A549 (cell line): ENCODE measurements around the gene FRMD8. TPM values are rescaled to one million over a fixed set of nuclear protein-coding genes. Genes with fewer than 3 reads are reported as not detected.

Experiments used
- ATAC-seq, 2 experiments: fragments of 200-7000 bp in 1 of 2; fragments of >200 bp in 1 of 2; cut with Nextera tagmentation in 1 of 2; cut with Tn5 transposase in 1 of 2; 3 replicates each; pipeline versions ENCODE4 v1.8.0 to v1.9.1; 2018 to 2020; ENCODE audit warnings: mild to moderate bottlenecking in 1 of 2, moderate library complexity in 1 of 2
- CTCF ChIA-PET: fragments of 300-600 bp; sonication (Branson Sonifier 250); formaldehyde crosslinking; extraction: SDS; loops from one replicate; lab custom pipeline; 2021; ENCODE audit warnings: antibody characterized with exemption, inconsistent platforms; lab: Yijun Ruan, JAX
- POLR2A ChIA-PET: fragments of 350-600 bp; formaldehyde crosslinking; extraction: SDS; loops from one replicate; lab custom pipeline; 2021; ENCODE audit warnings: antibody characterized with exemption, inconsistent platforms; lab: Yijun Ruan, JAX
- DNase-seq, 2 experiments: peaks; one replicate each; pipeline versions ENCODE4 v3.0.0 to v3.0.0-alpha.2; 2011 to 2016; ENCODE audit warnings: low read depth in 1 of 2, low spot score in 1 of 2
- FAIRE-seq: peaks from 2 replicates; lab custom pipeline; 2011; peaks lifted over from hg19 to GRCh38; lab: Jason Lieb, UNC
- H3K27ac ChIP-seq, 2 experiments: fragments of >200 bp; sonication (Bioruptor Twin); formaldehyde crosslinking; 3 replicates each; pipeline ENCODE4 v1.5.1; 2016 to 2017
- H3K4me1 ChIP-seq: fragments of >200 bp; sonication (Bioruptor Twin); formaldehyde crosslinking; 3 replicates; pipeline ENCODE4 v1.6.1; 2016
- H3K4me2 ChIP-seq: fragments of >200 bp; sonication (Bioruptor Twin); formaldehyde crosslinking; 3 replicates; pipeline ENCODE4 v1.6.1; 2016
- H3K4me3 ChIP-seq: fragments of >200 bp; sonication (Bioruptor Twin); formaldehyde crosslinking; 3 replicates; pipeline ENCODE4 v1.5.1; 2016
- H3K9me3 ChIP-seq: fragments of >200 bp; sonication (Bioruptor Twin); formaldehyde crosslinking; 3 replicates; pipeline ENCODE4 v1.6.1; 2016
- CBX8 ChIP-seq: fragments of 200-600 bp; sonication (generic); IDR thresholded peaks from 2 replicates; pipeline ENCODE4 v1.6.1; 2016
- CTCF ChIP-seq: fragments of >200 bp; sonication (Bioruptor Twin); formaldehyde crosslinking; IDR thresholded peaks from 3 replicates; pipeline ENCODE4 v1.5.1; 2016
- ELK1 ChIP-seq: fragments of 150-350 bp; IDR thresholded peaks from 2 replicates; pipeline ENCODE4 v1.6.1; 2014; ENCODE audit warnings: low read depth, mild to moderate bottlenecking, low read length
- EP300 ChIP-seq, 2 experiments: fragments of >200 bp; sonication (Bioruptor Twin); formaldehyde crosslinking; IDR thresholded peaks; 2 replicates in 1 of 2; 3 replicates in 1 of 2; pipeline ENCODE4 v1.6.1; 2016 to 2017
- FOSB ChIP-seq: fragments of 250-450 bp; sonication (Bioruptor Pico); IDR thresholded peaks from 2 replicates; pipeline ENCODE4 v1.5.0; 2020; ENCODE audit warnings: mild to moderate bottlenecking, moderate library complexity
- FOXS1 ChIP-seq: fragments of 250-450 bp; sonication (Bioruptor Pico); IDR thresholded peaks from 2 replicates; pipeline ENCODE4 v1.5.0; 2020; ENCODE audit warnings: mild to moderate bottlenecking, moderate library complexity
- HES2 ChIP-seq: fragments of >200 bp; sonication (Bioruptor Twin); formaldehyde crosslinking; IDR thresholded peaks from 2 replicates; pipeline ENCODE4 v1.6.1; 2016
- HOXB13 ChIP-seq: fragments of 250-450 bp; sonication (Bioruptor Pico); IDR thresholded peaks from 2 replicates; pipeline ENCODE4 v1.5.0; 2020; ENCODE audit warnings: low read depth, mild to moderate bottlenecking, moderate library complexity
- HOXB5 ChIP-seq: fragments of 250-450 bp; sonication (Bioruptor Pico); IDR thresholded peaks from 2 replicates; pipeline ENCODE4 v1.5.0; 2020; ENCODE audit warnings: mild to moderate bottlenecking, moderate library complexity
- JUN ChIP-seq, 2 experiments: fragments of >200 bp; sonication (Bioruptor Twin); formaldehyde crosslinking; IDR thresholded peaks; 2 replicates in 1 of 2; 3 replicates in 1 of 2; pipeline ENCODE4 v1.6.1; 2016 to 2017
- KDM5A ChIP-seq: fragments of 200-600 bp; sonication (generic); IDR thresholded peaks from 2 replicates; pipeline ENCODE4 v1.6.1; 2016; ENCODE audit warnings: antibody characterized with exemption, mild to moderate bottlenecking
- MYC ChIP-seq: IDR thresholded peaks from 2 replicates; pipeline ENCODE4 v1.6.1; 2012; ENCODE audit warnings: mild to moderate bottlenecking, inconsistent platforms, low read length, improper control_type of control experiment, borderline replicate concordance
- PBX3 ChIP-seq: IDR thresholded peaks from 2 replicates; pipeline ENCODE4 v1.6.1; 2012
- PHF8 ChIP-seq: fragments of 200-600 bp; sonication (generic); IDR thresholded peaks from 2 replicates; pipeline ENCODE4 v1.6.1; 2016; ENCODE audit warnings: low read depth, mild to moderate bottlenecking, antibody characterized with exemption, moderate library complexity, borderline replicate concordance
- POLR2A ChIP-seq: IDR thresholded peaks from 2 replicates; pipeline ENCODE4 v1.6.1; 2012; ENCODE audit warnings: mild to moderate bottlenecking, low read length
- RAD21 ChIP-seq, 2 experiments: fragments of >200 bp in 1 of 2; sonication (Bioruptor Twin) in 1 of 2; formaldehyde crosslinking in 1 of 2; IDR thresholded peaks in 1 of 2; conservative IDR thresholded peaks in 1 of 2; 2 replicates in 1 of 2; 3 replicates in 1 of 2; pipeline ENCODE4 v1.6.1; 2012 to 2018; ENCODE audit warnings: inconsistent platforms in 1 of 2
- RARB ChIP-seq: fragments of 250-450 bp; sonication (Bioruptor Pico); IDR thresholded peaks from 2 replicates; pipeline ENCODE4 v1.8.0; 2021; ENCODE audit warnings: mild to moderate bottlenecking, moderate library complexity
- RCOR1 ChIP-seq: fragments of 150-350 bp; IDR thresholded peaks from 2 replicates; pipeline ENCODE4 v1.6.1; 2014; ENCODE audit warnings: antibody characterized with exemption, low read length, low read depth
- RFX5 ChIP-seq: fragments of 450-650 bp; IDR thresholded peaks from 2 replicates; pipeline ENCODE4 v1.7.1; 2014; ENCODE audit warnings: antibody characterized with exemption, mild to moderate bottlenecking, moderate library complexity
- RNF2 ChIP-seq: fragments of 200-600 bp; sonication (generic); IDR thresholded peaks from 2 replicates; pipeline ENCODE4 v1.6.1; 2016; ENCODE audit warnings: low read depth, mild to moderate bottlenecking, antibody characterized with exemption, moderate library complexity, borderline replicate concordance
- SMC3 ChIP-seq: fragments of >200 bp; sonication (Bioruptor Twin); formaldehyde crosslinking; IDR thresholded peaks from 3 replicates; pipeline ENCODE4 v1.6.1; 2018; ENCODE audit warnings: inconsistent platforms
- ZFP36 ChIP-seq: fragments of 450-650 bp; IDR thresholded peaks from 2 replicates; pipeline ENCODE4 v1.6.1; 2014; ENCODE audit warnings: borderline replicate concordance; ENCODE audit not compliant: partially characterized antibody
- ZSCAN20 ChIP-seq: fragments of 250-450 bp; sonication (Bioruptor Pico); IDR thresholded peaks from 2 replicates; pipeline ENCODE4 v1.8.0; 2022; ENCODE audit warnings: mild to moderate bottlenecking, moderate library complexity
- WGBS: methylation state at CpG from one replicate; pipeline ENCODE4 v1.1.6; 2017; ENCODE audit errors: missing lambda C conversion rate; 5-methylcytosine and 5-hydroxymethylcytosine counted together
- polyA plus RNA-seq, 4 experiments: library from polyadenylated mRNA; depleted of rRNA in 3 of 4; stranded (reverse); fragments of >200 nt; fragmentation: RNase III in 1 of 4; extraction: RNeasy Plus Mini Kit Qiagen cat#74134 plus additional on column Dnase treatment in 1 of 4; gene quantifications; 2 replicates in 3 of 4; 3 replicates in 1 of 4; pipeline ENCODE4 v1.2.3, GENCODE V29; 2011 to 2017
- TF ChIP-seq, protein P1 (sequence below): IDR thresholded peaks from 2 replicates; pipeline ENCODE4 v1.6.1; 2012; ENCODE audit warnings: low read depth, borderline replicate concordance
- TF ChIP-seq, protein P2 (sequence below): fragments of 450-650 bp; IDR thresholded peaks from 2 replicates; pipeline ENCODE4 v1.6.1; 2014; ENCODE audit warnings: antibody characterized with exemption

FRMD8 gene
- polyA plus RNA-seq, 2 of the 4 experiments (the other 2 are of a cell fraction): 12.9 to 20.0 TPM

DNA sequence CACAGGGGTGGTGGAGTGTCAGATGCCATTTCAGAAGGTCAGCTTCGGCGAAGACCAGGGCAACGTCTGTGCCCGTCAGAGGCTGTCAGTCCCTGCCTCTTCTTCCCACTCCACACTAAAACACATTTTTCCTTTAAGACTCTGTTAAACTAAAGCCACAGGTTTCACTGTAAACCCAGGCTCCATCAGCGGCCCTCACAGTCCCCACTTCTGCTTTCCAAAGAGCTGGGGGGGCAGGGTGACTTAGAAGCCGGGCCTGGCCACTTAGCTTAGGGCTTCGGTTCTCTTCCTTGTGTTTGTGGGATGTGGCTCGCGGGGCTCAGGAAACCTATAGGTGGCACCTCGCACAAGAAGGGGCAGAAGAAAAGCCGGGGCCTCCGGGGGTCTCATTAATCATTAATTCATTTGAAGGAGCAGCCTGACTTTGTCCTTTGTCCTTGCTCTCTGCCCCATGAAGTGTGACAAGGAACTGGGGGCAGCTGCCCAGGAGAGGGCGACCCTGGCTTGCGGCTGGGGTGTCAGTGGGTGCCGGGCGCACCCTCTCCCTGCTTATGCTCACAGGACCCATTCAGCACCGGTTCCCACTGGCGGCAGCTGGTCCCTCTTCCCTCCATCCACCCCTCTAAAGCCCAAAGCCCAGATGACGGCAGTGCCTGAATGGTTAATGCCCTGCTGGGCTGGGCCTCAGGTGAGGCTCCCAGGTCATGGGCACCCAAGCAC is 8.1 kb upstream of the FRMD8 start:
- no peak for ATAC-seq
- 75% methylated on average over 19 of the region's 19 CpGs for WGBS
- H3K27ac ChIP-seq: peak overlapping the region; percentile 33 to 93; a peak in 5 of 6 replicates
- peak overlapping the region; percentile 8; the same call in 1 of the 3 replicates for H3K4me2 ChIP-seq
- TF ChIP-seq POLR2A (no peak), FOSB (CRISPR knock-in tag) (no peak), ELK1 (no peak), HES2 (no peak), JUN (IDR thresholded peaks at IDR 0.05) (no peak), FOXS1 (CRISPR knock-in tag) (no peak), HOXB13 (CRISPR knock-in tag) (no peak), RFX5 (no peak), RAD21 (conservative IDR thresholded peaks at IDR 0.05 in 1 of 2, IDR thresholded peaks at IDR 0.05 in 1 of 2) (peak; percentile 48 to 63; a peak in 4 of 5 replicates), ZFP36 (no peak), KDM5A (no peak), EP300 (IDR thresholded peaks at IDR 0.05) (no peak), CTCF (peak; percentile 3; the same call in 1 of the 3 replicates), RARB (CRISPR knock-in tag) (no peak)
- TF ChIP-seq, protein P1, sequence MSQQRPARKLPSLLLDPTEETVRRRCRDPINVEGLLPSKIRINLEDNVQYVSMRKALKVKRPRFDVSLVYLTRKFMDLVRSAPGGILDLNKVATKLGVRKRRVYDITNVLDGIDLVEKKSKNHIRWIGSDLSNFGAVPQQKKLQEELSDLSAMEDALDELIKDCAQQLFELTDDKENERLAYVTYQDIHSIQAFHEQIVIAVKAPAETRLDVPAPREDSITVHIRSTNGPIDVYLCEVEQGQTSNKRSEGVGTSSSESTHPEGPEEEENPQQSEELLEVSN: no peak
- TF ChIP-seq, protein P2, sequence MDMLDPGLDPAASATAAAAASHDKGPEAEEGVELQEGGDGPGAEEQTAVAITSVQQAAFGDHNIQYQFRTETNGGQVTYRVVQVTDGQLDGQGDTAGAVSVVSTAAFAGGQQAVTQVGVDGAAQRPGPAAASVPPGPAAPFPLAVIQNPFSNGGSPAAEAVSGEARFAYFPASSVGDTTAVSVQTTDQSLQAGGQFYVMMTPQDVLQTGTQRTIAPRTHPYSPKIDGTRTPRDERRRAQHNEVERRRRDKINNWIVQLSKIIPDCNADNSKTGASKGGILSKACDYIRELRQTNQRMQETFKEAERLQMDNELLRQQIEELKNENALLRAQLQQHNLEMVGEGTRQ: no peak
- peaks cover 54% of the 10 kb centered on the region for H3K4me1 ChIP-seq
- H3K4me3 ChIP-seq: no peak overlapping the region
- CTCF ChIA-PET: interaction anchor here (0.9 to 14.2 kb wide), 11 partner anchors 11 to 193 kb away, joined by 3 to 208 read pairs (median 4); partner anchors contain the start of gene NEAT1
- no peaks in the 10 kb centered on the region for H3K9me3 ChIP-seq
- POLR2A ChIA-PET: interaction anchor here (1.0 kb wide), 1 partner anchor 45 kb away, joined by 3 read pairs; no protein-coding TSS in a partner anchor
- DNase-seq: peak in 1 of 2 experiments; percentile 38
- FAIRE-seq: no peak

- POLR2A ChIA-PET: interaction anchor here (1.0 kb wide), 1 partner anchor 45 kb away, joined by 3 read pairs; no protein-coding TSS in a partner anchor
- Histone ChIP-seq H3K4me2 (peak overlapping the region; percentile 8; the same call in 1 of the 3 replicates), H3K4me1 (peaks cover 61% of the 10 kb centered on the region), H3K27ac (peak overlapping the region; percentile 93 to 99; a peak in 5 of 6 replicates), H3K9me3 (no peaks in the 10 kb centered on the region), H3K4me3 (no peak overlapping the region)
- CTCF ChIA-PET: interaction anchor here (0.9 to 14.2 kb wide), 16 partner anchors 11 to 215 kb away, joined by 3 to 208 read pairs (median 4); partner anchors contain the start of genes FAM89B and NEAT1
- no peak for ATAC-seq
- TF ChIP-seq RNF2 (no peak), ZSCAN20 (CRISPR knock-in tag) (no peak), SMC3 (no peak), CBX8 (no peak), RCOR1 (no peak), HES2 (no peak), RAD21 (conservative IDR thresholded peaks at IDR 0.05 in 1 of 2, IDR thresholded peaks at IDR 0.05 in 1 of 2) (no peak), MYC (no peak), POLR2A (no peak), HOXB5 (CRISPR knock-in tag) (no peak), RFX5 (no peak), PHF8 (no peak), PBX3 (no peak)
- TF ChIP-seq, protein P2: no peak
- no peak for DNase-seq
- 98% methylated on average over 7 of the region's 14 CpGs for WGBS
- FAIRE-seq: no peak
Measured at GRCh38 chr11:65378928-65379638, 7.4 kb upstream of the FRMD8 start.
